ENCODE data around the gene RARS1.

GRCh38 chr5:168568738-168569137 lies 82.5 kb downstream of the RARS1 start:
- TF ChIP-seq POLR2AphosphoS5 (IDR thresholded peaks at IDR 0.05; ENCODE audit: low read depth, low read length) (no peak), TAF1 (IDR thresholded peaks at IDR 0.05; ENCODE audit: borderline replicate concordance, low read depth, low read length) (no peak), POLR2A (IDR thresholded peaks at IDR 0.05; ENCODE audit: low read depth, low read length) (no peak)
